ENCODE results near the gene TSHZ1.

- TF ChIP-seq SP1 (IDR thresholded peaks at IDR 0.05) = no peak
- TF ChIP-seq FOXK2 (IDR thresholded peaks at IDR 0.05) = no peak
- TF ChIP-seq BHLHE40 (IDR thresholded peaks at IDR 0.05; ENCODE audit: borderline replicate concordance) = no peak
- no peak for TF ChIP-seq ELF4 (IDR thresholded peaks at IDR 0.05)
- no peak for TF ChIP-seq FOXM1 (IDR thresholded peaks at IDR 0.05; ENCODE audit: borderline replicate concordance)
- no peak for TF ChIP-seq HDGF (IDR thresholded peaks at IDR 0.05; ENCODE audit: borderline replicate concordance)
- no peak for TF ChIP-seq NFRKB (IDR thresholded peaks at IDR 0.05)
- no peak for TF ChIP-seq CTBP1 (IDR thresholded peaks at IDR 0.05; ENCODE audit: borderline replicate concordance)
- no peak for TF ChIP-seq SUZ12 (IDR thresholded peaks at IDR 0.05)
- no peak for TF ChIP-seq LEF1 (IDR thresholded peaks at IDR 0.05; ENCODE audit: borderline replicate concordance)
- TF ChIP-seq, protein P1, sequence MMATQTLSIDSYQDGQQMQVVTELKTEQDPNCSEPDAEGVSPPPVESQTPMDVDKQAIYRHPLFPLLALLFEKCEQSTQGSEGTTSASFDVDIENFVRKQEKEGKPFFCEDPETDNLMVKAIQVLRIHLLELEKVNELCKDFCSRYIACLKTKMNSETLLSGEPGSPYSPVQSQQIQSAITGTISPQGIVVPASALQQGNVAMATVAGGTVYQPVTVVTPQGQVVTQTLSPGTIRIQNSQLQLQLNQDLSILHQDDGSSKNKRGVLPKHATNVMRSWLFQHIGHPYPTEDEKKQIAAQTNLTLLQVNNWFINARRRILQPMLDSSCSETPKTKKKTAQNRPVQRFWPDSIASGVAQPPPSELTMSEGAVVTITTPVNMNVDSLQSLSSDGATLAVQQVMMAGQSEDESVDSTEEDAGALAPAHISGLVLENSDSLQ (IDR thresholded peaks at IDR 0.05) = no peak
Observed at GRCh38 chr18:75323821-75324585, 113.4 kb downstream of the TSHZ1 start.

All from HEK293T (cell line).